ENCODE data around the gene SMPX.

The SMPX gene

GRCh38 chrX:21747558-21747957 is 10.4 kb downstream of the SMPX start:
- Histone ChIP-seq H4K8ac (ENCODE audit: low read length) (no peak overlapping the region), H3K4ac (ENCODE audit: low read depth in 1 of 2, low read length in 2 of 2) (no peak overlapping the region), H3K4me1 (ENCODE audit: control insufficient read depth, insufficient read depth, low read depth, low read length) (no peaks in the 10 kb centered on the region), H3K36me3 (ENCODE audit: control insufficient read depth in 1 of 2, insufficient read depth in 2 of 2, low read depth in 1 of 2, low read length in 2 of 2) (no peaks in the 10 kb centered on the region), H2BK120ac (ENCODE audit: low read depth, low read length) (no peak overlapping the region), H2BK15ac (ENCODE audit: low read depth, poor library complexity, severe bottlenecking) (no peak overlapping the region), H3K23ac (ENCODE audit: low read length in 2 of 2) (no peak overlapping the region), H3K9ac (ENCODE audit: low read length) (no peak overlapping the region), H3K9me3 (ENCODE audit: control insufficient read depth, low read length) (no peaks in the 10 kb centered on the region), H2AFZ (ENCODE audit: low read depth, low read length) (no peak overlapping the region), H3K4me2 (ENCODE audit: low read length, poor library complexity, severe bottlenecking) (no peak overlapping the region), H2BK12ac (ENCODE audit: low read length in 2 of 2) (no peak overlapping the region), H3K27me3 (ENCODE audit: control insufficient read depth in 1 of 2, insufficient read depth in 1 of 2, low read length in 2 of 2) (peaks cover 0 to 2% of the 10 kb centered on the region in 2 experiments), H4K91ac (ENCODE audit: low read length) (no peak overlapping the region), H3K14ac (ENCODE audit: low read length in 2 of 2) (no peak overlapping the region), H3K4me3 (ENCODE audit: insufficient read depth in 1 of 2, low read depth in 1 of 2, low read length in 2 of 2) (no peak overlapping the region), H3K27ac (ENCODE audit: low read length, poor library complexity, severe bottlenecking) (no peak overlapping the region), H2BK5ac (ENCODE audit: low read depth, low read length, poor library complexity, severe bottlenecking) (no peak overlapping the region), H3K79me1 (replicated peaks; ENCODE audit: low read length, poor library complexity, severe bottlenecking) (no peaks in the 10 kb centered on the region), H3K18ac (ENCODE audit: low read depth in 1 of 2, low read length in 2 of 2) (no peak overlapping the region), H2AK5ac (ENCODE audit: low read length, severe bottlenecking) (no peak overlapping the region)
- DNase-seq, result no peak
- WGBS, result 33% methylated on average over 3 of the region's 4 CpGs

- Histone ChIP-seq H3K4me3 (ENCODE audit: insufficient read depth in 1 of 2, low read depth in 1 of 2, low read length in 2 of 2) (no peak overlapping the region), H3K4ac (ENCODE audit: low read depth in 1 of 2, low read length in 2 of 2) (no peak overlapping the region), H3K9me3 (ENCODE audit: control insufficient read depth, low read length) (no peaks in the 10 kb centered on the region), H3K9ac (ENCODE audit: low read length) (no peak overlapping the region), H3K4me1 (ENCODE audit: control insufficient read depth, insufficient read depth, low read depth, low read length) (peaks cover 2% of the 10 kb centered on the region), H2BK120ac (ENCODE audit: low read depth, low read length) (no peak overlapping the region), H4K91ac (ENCODE audit: low read length) (no peak overlapping the region), H3K23ac (ENCODE audit: low read length in 2 of 2) (no peak overlapping the region), H2BK12ac (ENCODE audit: low read length in 2 of 2) (no peak overlapping the region), H2AK5ac (ENCODE audit: low read length, severe bottlenecking) (no peak overlapping the region), H3K79me1 (replicated peaks; ENCODE audit: low read length, poor library complexity, severe bottlenecking) (no peaks in the 10 kb centered on the region), H3K36me3 (ENCODE audit: control insufficient read depth in 1 of 2, insufficient read depth in 2 of 2, low read depth in 1 of 2, low read length in 2 of 2) (no peaks in the 10 kb centered on the region), H2BK5ac (ENCODE audit: low read depth, low read length, poor library complexity, severe bottlenecking) (no peak overlapping the region), H3K4me2 (ENCODE audit: low read length, poor library complexity, severe bottlenecking) (no peak overlapping the region), H3K27ac (ENCODE audit: low read length, poor library complexity, severe bottlenecking) (no peak overlapping the region), H4K8ac (ENCODE audit: low read length) (no peak overlapping the region), H3K18ac (ENCODE audit: low read depth in 1 of 2, low read length in 2 of 2) (no peak overlapping the region), H2AFZ (ENCODE audit: low read depth, low read length) (no peak overlapping the region), H3K14ac (ENCODE audit: low read length in 2 of 2) (no peak overlapping the region), H3K27me3 (ENCODE audit: control insufficient read depth in 1 of 2, insufficient read depth in 1 of 2, low read length in 2 of 2) (peaks cover 0 to 2% of the 10 kb centered on the region in 2 experiments), H2BK15ac (ENCODE audit: low read depth, poor library complexity, severe bottlenecking) (no peak overlapping the region)
- 40% methylated on average over 3 of the region's 4 CpGs for WGBS
- peak; percentile 10 for DNase-seq
Observed at GRCh38 chrX:21745756-21746155, 12.2 kb downstream of the SMPX start.

- Histone ChIP-seq H3K23ac (ENCODE audit: low read length in 2 of 2) (no peak overlapping the region), H3K27me3 (ENCODE audit: control insufficient read depth in 1 of 2, insufficient read depth in 1 of 2, low read length in 2 of 2) (peaks cover 0 to 2% of the 10 kb centered on the region in 2 experiments), H3K79me1 (replicated peaks; ENCODE audit: low read length, poor library complexity, severe bottlenecking) (no peaks in the 10 kb centered on the region), H2BK12ac (ENCODE audit: low read length in 2 of 2) (no peak overlapping the region), H3K9ac (ENCODE audit: low read length) (no peak overlapping the region), H2BK5ac (ENCODE audit: low read depth, low read length, poor library complexity, severe bottlenecking) (no peak overlapping the region), H3K4me3 (ENCODE audit: insufficient read depth in 1 of 2, low read depth in 1 of 2, low read length in 2 of 2) (no peak overlapping the region), H3K4ac (ENCODE audit: low read depth in 1 of 2, low read length in 2 of 2) (no peak overlapping the region), H3K14ac (ENCODE audit: low read length in 2 of 2) (no peak overlapping the region), H2BK15ac (ENCODE audit: low read depth, poor library complexity, severe bottlenecking) (no peak overlapping the region), H4K8ac (ENCODE audit: low read length) (no peak overlapping the region), H3K4me1 (ENCODE audit: control insufficient read depth, insufficient read depth, low read depth, low read length) (peaks cover 2% of the 10 kb centered on the region), H3K9me3 (ENCODE audit: control insufficient read depth, low read length) (no peaks in the 10 kb centered on the region), H2BK120ac (ENCODE audit: low read depth, low read length) (no peak overlapping the region), H3K36me3 (ENCODE audit: control insufficient read depth in 1 of 2, insufficient read depth in 2 of 2, low read depth in 1 of 2, low read length in 2 of 2) (no peaks in the 10 kb centered on the region), H3K27ac (ENCODE audit: low read length, poor library complexity, severe bottlenecking) (no peak overlapping the region), H2AFZ (ENCODE audit: low read depth, low read length) (no peak overlapping the region), H2AK5ac (ENCODE audit: low read length, severe bottlenecking) (no peak overlapping the region), H3K4me2 (ENCODE audit: low read length, poor library complexity, severe bottlenecking) (no peak overlapping the region), H4K91ac (ENCODE audit: low read length) (no peak overlapping the region), H3K18ac (ENCODE audit: low read depth in 1 of 2, low read length in 2 of 2) (no peak overlapping the region)
- DNase-seq, result no peak
- WGBS, result 50% methylated on average over 1 of the region's 1 CpG
Observed at GRCh38 chrX:21744721-21745120, 13.2 kb downstream of the SMPX start.

DNA sequence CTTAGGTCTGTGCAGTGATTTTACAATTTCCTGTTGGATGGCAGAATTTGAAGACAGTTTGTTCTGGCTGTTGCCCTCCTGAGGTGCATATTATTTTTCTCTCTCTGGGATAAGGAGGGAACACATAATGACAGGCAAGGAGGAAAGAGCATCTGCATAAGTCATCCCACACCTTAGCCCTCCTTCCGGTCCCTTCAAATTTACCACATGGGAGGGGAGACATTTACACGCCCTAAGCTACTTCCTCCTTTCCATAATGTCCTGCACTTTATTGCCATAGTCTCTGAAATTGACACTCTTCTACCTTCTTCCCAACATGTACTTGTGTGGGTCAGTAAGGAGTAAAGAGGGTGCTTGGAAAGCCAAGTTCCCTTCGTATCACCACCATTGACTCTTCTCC is 13.9 kb downstream of the SMPX start:
- no CpG with 5 or more reads among the region's 3 CpGs for WGBS
- H3K4me3 ChIP-seq (ENCODE audit: insufficient read depth in 1 of 2, low read depth in 1 of 2, low read length in 2 of 2), result no peak overlapping the region
- H3K9me3 ChIP-seq (ENCODE audit: control insufficient read depth, low read length), result no peaks in the 10 kb centered on the region
- no peaks in the 10 kb centered on the region for H3K79me1 ChIP-seq (replicated peaks; ENCODE audit: low read length, poor library complexity, severe bottlenecking)
- H2BK120ac ChIP-seq (ENCODE audit: low read depth, low read length), result no peak overlapping the region
- peaks cover 2% of the 10 kb centered on the region for H3K4me1 ChIP-seq (ENCODE audit: control insufficient read depth, insufficient read depth, low read depth, low read length)
- no peak overlapping the region for H3K14ac ChIP-seq (ENCODE audit: low read length in 2 of 2)
- H3K36me3 ChIP-seq (ENCODE audit: control insufficient read depth in 1 of 2, insufficient read depth in 2 of 2, low read depth in 1 of 2, low read length in 2 of 2), result no peaks in the 10 kb centered on the region
- H3K18ac ChIP-seq (ENCODE audit: low read depth in 1 of 2, low read length in 2 of 2), result no peak overlapping the region
- no peak overlapping the region for H3K4me2 ChIP-seq (ENCODE audit: low read length, poor library complexity, severe bottlenecking)
- no peak overlapping the region for H4K8ac ChIP-seq (ENCODE audit: low read length)
- no peak overlapping the region for H2AK5ac ChIP-seq (ENCODE audit: low read length, severe bottlenecking)
- no peak overlapping the region for H2BK15ac ChIP-seq (ENCODE audit: low read depth, poor library complexity, severe bottlenecking)
- DNase-seq, result no peak
- no peak overlapping the region for H2BK5ac ChIP-seq (ENCODE audit: low read depth, low read length, poor library complexity, severe bottlenecking)
- no peak overlapping the region for H3K9ac ChIP-seq (ENCODE audit: low read length)
- H2BK12ac ChIP-seq (ENCODE audit: low read length in 2 of 2), result no peak overlapping the region
- no peak overlapping the region for H3K27ac ChIP-seq (ENCODE audit: low read length, poor library complexity, severe bottlenecking)
- H2AFZ ChIP-seq (ENCODE audit: low read depth, low read length), result no peak overlapping the region
- no peak overlapping the region for H3K23ac ChIP-seq (ENCODE audit: low read length in 2 of 2)
- H4K91ac ChIP-seq (ENCODE audit: low read length), result no peak overlapping the region
- H3K4ac ChIP-seq (ENCODE audit: low read depth in 1 of 2, low read length in 2 of 2), result no peak overlapping the region
- peaks cover 0 to 7% of the 10 kb centered on the region in 2 experiments for H3K27me3 ChIP-seq (ENCODE audit: control insufficient read depth in 1 of 2, insufficient read depth in 1 of 2, low read length in 2 of 2)

All from mesenchymal stem cell (in vitro differentiated cells and primary cell).